GM12874 (cell line): Measurements from ENCODE around the gene ATP2C1.

Experiments used
- CTCF ChIP-seq: IDR thresholded peaks from 2 replicates; pipeline ENCODE4 v1.5.1; 2011; ENCODE audit warnings: low read depth, mild to moderate bottlenecking, control low read depth, low read length, moderate library complexity; ENCODE audit not compliant: insufficient read depth

The ATP2C1 gene

GRCh38 chr3:130948001-130948773 lies 54.3 kb downstream of the ATP2C1 start:
- no peak for TF ChIP-seq CTCF

GRCh38 chr3:130948929-130949328 lies 55.0 kb downstream of the ATP2C1 start:
- TF ChIP-seq CTCF, result no peak

GRCh38 chr3:130950124-130950523 lies 56.2 kb downstream of the ATP2C1 start:
- no peak for TF ChIP-seq CTCF

- no peak for TF ChIP-seq CTCF
Measured at GRCh38 chr3:130950641-130951040, 56.8 kb downstream of the ATP2C1 start.

GRCh38 chr3:130955481-130955880 lies 61.6 kb downstream of the ATP2C1 start:
- no peak for TF ChIP-seq CTCF

GRCh38 chr3:130956281-130956680 lies 62.4 kb downstream of the ATP2C1 start:
- TF ChIP-seq CTCF, result no peak

- TF ChIP-seq CTCF, result no peak
Measured at GRCh38 chr3:130956721-130957120, 62.8 kb downstream of the ATP2C1 start.
